Spleen (tissue), 11 donors: ENCODE data around the gene SPTBN1. TPM values are rescaled to one million over a fixed set of nuclear protein-coding genes. Genes with fewer than 3 reads are reported as not detected.

Source experiments
- DNase-seq: peaks from one replicate; pipeline ENCODE4 v3.0.0-alpha.2; 2020
- H3K27ac ChIP-seq, 8 donors: fragments of 200-600 bp; sonication (generic) in 7 of 8; 1 replicate in 4 of 8; 2 replicates in 4 of 8; pipeline versions ENCODE4 v1.5.0 to v1.8.0; 2016 to 2021; ENCODE audit warnings: inconsistent platforms in 4 of 8, mild to moderate bottlenecking in 4 of 8, moderate library complexity in 1 of 8
- H3K27me3 ChIP-seq, 7 donors: fragments of 200-600 bp; sonication (generic) in 6 of 7; replicated peaks in 1 of 7; 1 replicate in 4 of 7; 2 replicates in 3 of 7; pipeline versions ENCODE4 v1.5.0 to v1.8.0; 2016 to 2021; ENCODE audit warnings: inconsistent platforms in 3 of 7, mild to moderate bottlenecking in 1 of 7
- H3K36me3 ChIP-seq, 6 donors: fragments of 200-600 bp; sonication (generic) in 5 of 6; 1 replicate in 4 of 6; 2 replicates in 2 of 6; pipeline versions ENCODE4 v1.5.0 to v1.8.0; 2016 to 2021; ENCODE audit warnings: inconsistent platforms in 2 of 6
- H3K4me1 ChIP-seq, 6 donors: fragments of 200-600 bp; sonication (generic) in 5 of 6; 1 replicate in 3 of 6; 2 replicates in 3 of 6; pipeline versions ENCODE4 v1.5.0 to v1.8.0; 2016 to 2021; ENCODE audit warnings: inconsistent platforms in 3 of 6
- H3K4me3 ChIP-seq, 8 donors: fragments of 200-600 bp; sonication (generic) in 7 of 8; 1 replicate in 4 of 8; 2 replicates in 4 of 8; pipeline versions ENCODE4 v1.5.0 to v1.8.0; 2016 to 2021; ENCODE audit warnings: inconsistent platforms in 4 of 8, mild to moderate bottlenecking in 4 of 8, moderate library complexity in 2 of 8
- H3K9me3 ChIP-seq, 8 donors: fragments of 200-600 bp; sonication (generic) in 7 of 8; 1 replicate in 4 of 8; 2 replicates in 4 of 8; pipeline versions ENCODE4 v1.5.0 to v1.8.0; 2016 to 2021; ENCODE audit warnings: inconsistent platforms in 4 of 8
- CTCF ChIP-seq, 11 experiments: fragments of 200-600 bp in 7 of 11; fragments of 450-650 bp in 4 of 11; sonication (generic) in 4 of 11; IDR thresholded peaks in 8 of 11; conservative IDR thresholded peaks in 3 of 11; 1 replicate in 7 of 11; 2 replicates in 4 of 11; pipeline versions ENCODE4 v1.4.0 to v1.8.0; 2016 to 2021; ENCODE audit warnings: antibody characterized with exemption in 11 of 11, inconsistent platforms in 4 of 11, mild to moderate bottlenecking in 1 of 11
- POLR2A ChIP-seq, 3 donors: fragments of 450-650 bp; IDR thresholded peaks; one replicate each; pipeline ENCODE4 v1.5.1; 2017; ENCODE audit warnings: antibody characterized with exemption in 3 of 3, mild to moderate bottlenecking in 1 of 3
- POLR2AphosphoS5 ChIP-seq, 3 donors: sonication (generic); formaldehyde crosslinking; IDR thresholded peaks; one replicate each; pipeline ENCODE4 v1.5.1; 2017; ENCODE audit warnings: antibody characterized with exemption in 3 of 3
- WGBS, 5 donors: extraction: QIAGEN DNeasy Blood & Tissue Kit in 3 of 5; methylation state at CpG; one replicate each; pipeline versions ENCODE4 v1.1.5 to v1.1.7; 2013 to 2018; 5-methylcytosine and 5-hydroxymethylcytosine counted together
- intact Hi-C: fragments of 100-400 bp; cut with DNase I; formaldehyde crosslinking; loops from one replicate; pipeline ENCODE4 v1.15.0; 2023; ENCODE audit warnings: low total_unique reads
- polyA plus RNA-seq, 3 donors: library from polyadenylated mRNA; stranded (reverse); fragments of 200-250 nt; gene quantifications; one replicate each; pipeline ENCODE4 v1.2.1, GENCODE V29; 2013
- total RNA-seq, 7 donors: library from RNA; depleted of rRNA in 3 of 7; stranded (reverse); fragments of >200 nt in 3 of 7; fragmentation: NEBNext Ultra II Directional in 4 of 7; extraction: Animal tissue kit (Norgen Biotek cat#: 25700) in 4 of 7; gene quantifications; one replicate each; pipeline versions ENCODE4 v1.1.0 to v1.2.1, GENCODE V29; 2016 to 2021
- donor health status: healthy with polysubstance abuse.
- donor health status: DM: no; HTN: no; CAD: no; lungs with moderate emphysema.
- donor health status: DM: no; HTN: no; CAD: no.
- donor health status: Bipolar disorder and iron deficiency.
- donor health status: healthy.
- donor health status: DM: no; HTN: no; CAD: no.
- donor health status: DM: yes; HTN: yes; CAD: no.

SPTBN1 gene
- total and polyA plus RNA-seq, 10 donors: 32.7 to 352 (median 269) TPM

DNA sequence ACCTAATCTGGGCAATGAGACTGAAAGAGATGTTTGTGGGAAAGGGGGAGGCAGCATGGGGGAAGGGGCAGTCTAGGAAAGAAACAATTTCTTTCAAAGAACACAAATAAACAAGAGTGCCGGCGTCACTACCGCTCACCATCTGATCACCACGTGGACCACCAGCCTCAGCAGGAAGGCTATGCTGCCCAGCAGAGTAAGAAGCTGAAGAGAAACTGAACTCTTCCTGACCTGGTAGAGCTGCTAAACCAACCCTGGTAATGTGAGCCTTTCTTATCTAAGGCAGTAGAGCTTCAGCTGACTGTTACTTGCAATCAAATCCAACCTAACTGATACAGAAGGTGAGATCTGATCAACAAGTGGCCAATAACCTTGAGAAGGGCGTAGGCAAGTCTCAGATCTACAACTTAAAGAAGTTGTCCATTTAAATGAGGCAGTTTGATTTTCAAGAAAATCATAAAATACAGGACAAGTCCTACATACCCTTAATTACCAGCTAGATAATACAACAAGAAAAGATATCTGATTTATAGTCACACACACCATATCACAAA is 44.2 kb upstream of the SPTBN1 start:
- H3K9me3 ChIP-seq: no peaks in the 10 kb centered on the region
- intact Hi-C loops: no loop called here
- H3K4me1 ChIP-seq: peaks cover 0 to 20% (median 2%) of the 10 kb centered on the region in 6 donors
- peaks cover 0 to 24% (median 0%) of the 10 kb centered on the region in 7 donors for H3K27me3 ChIP-seq
- H3K36me3 ChIP-seq: no peaks in the 10 kb centered on the region
- 87 to 96% (median 91%) methylated on average over 5 of the region's 5 CpGs for WGBS, 5 donors
- TF ChIP-seq POLR2AphosphoS5 (IDR thresholded peaks at IDR 0.05) (no peak), CTCF (IDR thresholded peaks at IDR 0.05 in 8 of 11, conservative IDR thresholded peaks at IDR 0.05 in 3 of 11) (no peak), POLR2A (IDR thresholded peaks at IDR 0.05) (no peak)
- H3K27ac ChIP-seq: no peak overlapping the region
- no peak for DNase-seq
- no peak overlapping the region for H3K4me3 ChIP-seq

DNA sequence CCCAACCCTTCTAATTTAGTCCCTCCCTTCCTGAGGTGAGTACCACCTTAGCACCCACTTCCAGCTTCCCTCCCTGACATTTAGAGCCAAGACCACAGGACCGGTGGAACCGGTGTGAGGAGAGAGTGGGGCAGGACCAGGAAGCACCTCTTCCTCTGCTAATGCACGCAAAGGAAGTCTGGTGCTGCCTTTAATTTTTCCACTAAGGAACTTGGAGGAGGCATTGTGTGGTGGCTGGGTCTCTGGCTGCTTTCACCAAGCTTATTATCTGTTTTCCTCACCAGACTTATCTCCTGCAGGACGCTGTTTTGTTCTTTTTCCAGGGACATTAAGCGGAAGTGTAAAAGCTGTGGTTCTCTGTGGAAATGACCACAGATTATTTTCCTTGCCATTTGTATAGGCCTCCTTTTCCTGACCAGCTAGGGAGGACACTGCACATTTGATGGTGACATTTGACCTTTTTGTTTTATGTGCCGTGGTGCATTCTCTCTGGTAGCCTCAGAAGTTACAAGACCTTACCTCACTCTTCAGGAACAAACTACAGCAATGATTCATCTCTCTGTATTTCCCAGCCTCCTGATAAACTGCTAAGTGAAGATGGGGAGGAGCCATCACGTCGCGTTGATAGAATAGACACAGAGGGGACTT is 39.8 kb upstream of the SPTBN1 start:
- peak in 2 of 3 donors; percentile 44 to 55 for TF ChIP-seq POLR2AphosphoS5 (IDR thresholded peaks at IDR 0.05)
- no peak for TF ChIP-seq POLR2A (IDR thresholded peaks at IDR 0.05)
- H3K36me3 ChIP-seq: no peaks in the 10 kb centered on the region
- intact Hi-C loops: no loop called here
- no peak for DNase-seq
- peaks cover 0 to 31% (median 11%) of the 10 kb centered on the region in 6 donors for H3K4me1 ChIP-seq
- H3K4me3 ChIP-seq: no peak overlapping the region
- no peaks in the 10 kb centered on the region for H3K9me3 ChIP-seq
- H3K27ac ChIP-seq: peak overlapping the region; percentile 54 to 86 (median 68)
- H3K27me3 ChIP-seq: peaks cover 0 to 15% (median 0%) of the 10 kb centered on the region in 7 donors
- WGBS, 5 donors: 33 to 44% (median 38%) methylated on average over 9 of the region's 9 CpGs

- Histone ChIP-seq H3K36me3 (no peaks in the 10 kb centered on the region), H3K4me1 (peaks cover 0 to 37% (median 14%) of the 10 kb centered on the region in 6 donors), H3K27me3 (peaks cover 0 to 12% (median 0%) of the 10 kb centered on the region in 7 donors), H3K9me3 (no peaks in the 10 kb centered on the region), H3K27ac (peak overlapping the region; percentile 28 to 86 (median 68)), H3K4me3 (no peak overlapping the region)
- TF ChIP-seq CTCF (IDR thresholded peaks at IDR 0.05 in 8 of 11, conservative IDR thresholded peaks at IDR 0.05 in 3 of 11) (no peak), POLR2AphosphoS5 (IDR thresholded peaks at IDR 0.05) (no peak), POLR2A (IDR thresholded peaks at IDR 0.05) (no peak)
- no peak for DNase-seq
- intact Hi-C loops: no loop called here
- 59 to 76% (median 69%) methylated on average over 1 of the region's 1 CpG for WGBS, 5 donors
Measured at GRCh38 chr2:54416938-54417337, 39.2 kb upstream of the SPTBN1 start.

GRCh38 chr2:54417577-54417976 is 38.5 kb upstream of the SPTBN1 start:
- TF ChIP-seq CTCF (IDR thresholded peaks at IDR 0.05 in 8 of 11, conservative IDR thresholded peaks at IDR 0.05 in 3 of 11): no peak
- no peak for DNase-seq
- peak overlapping the region; percentile 28 to 86 (median 68) for H3K27ac ChIP-seq
- H3K36me3 ChIP-seq: no peaks in the 10 kb centered on the region
- intact Hi-C loops: no loop called here
- H3K4me3 ChIP-seq: no peak overlapping the region
- peaks cover 0 to 7% (median 0%) of the 10 kb centered on the region in 7 donors for H3K27me3 ChIP-seq
- WGBS, 5 donors: 68 to 88% (median 81%) methylated on average over 2 of the region's 2 CpGs
- H3K9me3 ChIP-seq: peaks cover 0 to 5% (median 1%) of the 10 kb centered on the region in 8 donors
- peaks cover 0 to 40% (median 16%) of the 10 kb centered on the region in 6 donors for H3K4me1 ChIP-seq
